Lung (tissue), 16 donors: ENCODE results near the gene CCDC144A. TPM values are rescaled to one million over a fixed set of nuclear protein-coding genes. Genes with fewer than 3 reads are reported as not detected.
"Not testable (repeated sequence)": the region's sequence is repeated elsewhere in the genome, so short reads cannot be mapped to it uniquely, and the experiment has no call there.

Source experiments
- ATAC-seq: fragments of 200-7000 bp; cut with Tn5 transposase; one replicate; pipeline ENCODE4 v1.9.1; 2020; ENCODE audit warnings: moderate number of reproducible peaks; ENCODE audit not compliant: insufficient read depth, low FRiP score
- DNase-seq, 3 donors: peaks; one replicate each; pipeline ENCODE4 v3.0.0-alpha.2; 2013 to 2017
- H3K27ac ChIP-seq, 2 donors: one replicate each; pipeline ENCODE4 v1.5.1; 2013; ENCODE audit warnings: mild to moderate bottlenecking in 2 of 2, moderate library complexity in 2 of 2, control low read depth in 1 of 2, inconsistent platforms in 1 of 2, low read depth in 1 of 2, low read length in 1 of 2
- H3K27me3 ChIP-seq, 3 donors: one replicate each; pipeline ENCODE4 v1.5.1; 2013; ENCODE audit warnings: low read length in 2 of 3; ENCODE audit not compliant: control insufficient read depth in 3 of 3, insufficient read depth in 3 of 3
- H3K36me3 ChIP-seq, 4 donors: one replicate each; pipeline ENCODE4 v1.5.1; 2013; ENCODE audit warnings: low read length in 4 of 4, mild to moderate bottlenecking in 1 of 4, moderate library complexity in 1 of 4; ENCODE audit not compliant: control insufficient read depth in 4 of 4, insufficient read depth in 4 of 4
- H3K4me1 ChIP-seq, 5 donors: one replicate each; pipeline ENCODE4 v1.5.1; 2013; ENCODE audit warnings: low read length in 5 of 5, mild to moderate bottlenecking in 2 of 5, moderate library complexity in 1 of 5; ENCODE audit not compliant: control insufficient read depth in 5 of 5, insufficient read depth in 5 of 5
- H3K4me3 ChIP-seq: one replicate; pipeline ENCODE4 v1.5.1; 2013; ENCODE audit warnings: mild to moderate bottlenecking, control low read depth, moderate library complexity
- H3K9ac ChIP-seq, 2 donors: one replicate each; pipeline ENCODE4 v1.5.1; 2013; ENCODE audit warnings: low read length in 2 of 2, control low read depth in 1 of 2; ENCODE audit not compliant: insufficient read depth in 1 of 2
- H3K9me3 ChIP-seq, 4 donors: one replicate each; pipeline ENCODE4 v1.5.1; 2013; ENCODE audit warnings: low read length in 3 of 4, mild to moderate bottlenecking in 1 of 4, moderate library complexity in 1 of 4; ENCODE audit not compliant: control insufficient read depth in 4 of 4, insufficient read depth in 3 of 4
- whole genome bisulfite sequencing, 2 donors: extraction: QIAGEN DNeasy Blood & Tissue Kit; methylation state at CpG; one replicate each; pipeline ENCODE4 v1.1.7; 2013; 5-methylcytosine and 5-hydroxymethylcytosine counted together
- long read RNA-seq, 5 donors: transcript quantifications; one replicate each; lab custom pipeline, GENCODE V29; 2026
- polyA plus RNA-seq, 2 donors: library from polyadenylated mRNA; stranded (reverse); fragments of 200-250 nt; gene quantifications; one replicate each; pipeline ENCODE4 v1.2.1, GENCODE V29; 2013
- total RNA-seq, 2 donors: library from RNA; depleted of rRNA in 1 of 2; stranded (reverse); fragments of >200 nt in 1 of 2; gene quantifications; one replicate each; pipeline ENCODE4 v1.2.1, GENCODE V29; 2014 to 2021
- TF ChIP-seq, protein P1 (sequence below): IDR thresholded peaks from 2 replicates; pipeline ENCODE4 v1.5.1; 2012; ENCODE audit warnings: mild to moderate bottlenecking; ENCODE audit errors: control extremely low read depth, extremely low read depth
- donor health status: control.
- donor health status: control.
- donor health status: Bipolar disorder and iron deficiency.
- donor health status: healthy.
- donor health status: DM: yes; HTN: yes; CAD: no.

The CCDC144A gene, protein sequence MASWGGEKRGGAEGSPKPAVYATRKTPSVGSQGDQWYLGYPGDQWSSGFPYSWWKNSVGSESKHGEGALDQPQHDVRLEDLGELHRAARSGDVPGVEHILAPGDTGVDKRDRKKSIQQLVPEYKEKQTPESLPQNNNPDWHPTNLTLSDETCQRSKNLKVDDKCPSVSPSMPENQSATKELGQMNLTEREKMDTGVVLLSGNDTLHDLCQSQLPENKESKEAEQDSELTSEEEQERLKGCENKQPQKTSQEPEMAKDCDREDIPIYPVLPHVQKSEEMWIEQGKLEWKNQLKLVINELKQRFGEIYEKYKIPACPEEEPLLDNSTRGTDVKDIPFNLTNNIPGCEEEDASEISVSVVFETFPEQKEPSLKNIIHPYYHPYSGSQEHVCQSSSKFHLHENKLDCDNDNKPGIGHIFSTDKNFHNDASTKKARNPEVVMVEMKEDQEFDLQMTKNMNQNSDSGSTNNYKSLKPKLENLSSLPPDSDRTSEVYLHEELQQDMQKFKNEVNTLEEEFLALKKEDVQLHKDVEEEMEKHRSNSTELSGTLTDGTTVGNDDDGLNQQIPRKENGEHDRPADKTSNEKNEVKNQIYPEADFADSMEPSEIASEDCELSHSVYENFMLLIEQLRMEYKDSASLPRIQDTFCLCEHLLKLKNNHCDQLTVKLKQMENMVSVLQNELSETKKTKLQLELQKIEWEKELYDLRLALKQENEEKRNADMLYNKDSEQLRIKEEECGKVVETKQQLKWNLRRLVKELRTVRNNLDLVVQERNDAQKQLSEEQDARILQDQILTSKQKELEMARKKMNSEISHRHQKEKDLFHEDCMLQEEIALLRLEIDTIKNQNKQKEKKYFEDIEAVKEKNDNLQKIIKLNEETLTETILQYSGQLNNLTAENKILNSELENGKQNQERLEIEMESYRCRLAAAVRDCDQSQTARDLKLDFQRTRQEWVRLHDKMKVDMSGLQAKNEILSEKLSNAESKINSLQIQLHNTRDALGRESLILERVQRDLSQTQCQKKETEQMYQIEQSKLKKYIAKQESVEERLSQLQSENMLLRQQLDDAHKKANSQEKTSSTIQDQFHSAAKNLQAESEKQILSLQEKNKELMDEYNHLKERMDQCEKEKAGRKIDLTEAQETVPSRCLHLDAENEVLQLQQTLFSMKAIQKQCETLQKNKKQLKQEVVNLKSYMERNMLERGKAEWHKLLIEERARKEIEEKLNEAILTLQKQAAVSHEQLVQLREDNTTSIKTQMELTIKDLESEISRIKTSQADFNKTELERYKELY (N-terminal part only)
- 1 to 10 TPM; 1.8 to 6.7 TPM for total RNA-seq
- polyA plus RNA-seq, result 1 to 10 TPM in 1 of 2 donors, under 1 TPM in 1; 0.96 to 1.5 TPM
- long read RNA-seq, donor 1, result 0 reads
- long read RNA-seq, donor 2, result 0 reads
- long read RNA-seq, donor 3, result 0 reads
- long read RNA-seq, donor 4, result 0 reads
- long read RNA-seq, donor 5, result 0 reads

- not testable (repeated sequence) for H3K36me3 ChIP-seq, H3K4me1 ChIP-seq, H3K9ac ChIP-seq, ATAC-seq, DNase-seq, H3K9me3 ChIP-seq, H3K4me3 ChIP-seq, H3K27ac ChIP-seq, H3K27me3 ChIP-seq
- 59 to 68% methylated on average over 22 to 29 of the region's 33 CpGs for WGBS, 2 donors
Measured at GRCh38 chr17:16689731-16690281, at the start of gene CCDC144A. Gene CCDC144A (plus strand): TSS chr17:16690241. CDS start chr17:16690401, 160 bp downstream.

DNA sequence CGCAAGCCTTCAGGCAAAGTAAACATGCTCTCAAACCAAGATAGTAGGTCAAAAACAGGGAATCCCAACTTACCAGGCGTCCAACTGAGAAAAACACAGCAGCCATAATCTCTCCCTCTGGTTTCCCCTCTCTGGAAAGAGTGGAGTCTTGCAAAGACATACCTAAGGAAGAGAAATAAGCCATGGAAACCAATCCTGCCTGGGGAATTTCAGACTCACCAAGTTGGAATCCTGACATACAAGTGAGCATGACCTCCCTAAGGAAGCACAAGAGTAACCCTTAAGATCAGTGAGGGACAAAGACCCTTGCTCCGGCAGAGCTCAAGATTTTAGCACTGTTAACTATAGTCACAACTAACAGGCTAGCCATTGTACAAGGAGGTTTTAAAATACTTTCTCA, 40.5 kb upstream of the CCDC144A start:
- H3K9ac ChIP-seq, result no peak overlapping the region
- H3K4me1 ChIP-seq, result peaks cover 0 to 15% (median 3%) of the 10 kb centered on the region in 5 donors
- no peaks in the 10 kb centered on the region for H3K9me3 ChIP-seq
- H3K36me3 ChIP-seq, result no peaks in the 10 kb centered on the region
- no peak overlapping the region for H3K27ac ChIP-seq
- DNase-seq (no peak), ATAC-seq (no peak)
- H3K4me3 ChIP-seq, result no peak overlapping the region
- TF ChIP-seq, protein P1, sequence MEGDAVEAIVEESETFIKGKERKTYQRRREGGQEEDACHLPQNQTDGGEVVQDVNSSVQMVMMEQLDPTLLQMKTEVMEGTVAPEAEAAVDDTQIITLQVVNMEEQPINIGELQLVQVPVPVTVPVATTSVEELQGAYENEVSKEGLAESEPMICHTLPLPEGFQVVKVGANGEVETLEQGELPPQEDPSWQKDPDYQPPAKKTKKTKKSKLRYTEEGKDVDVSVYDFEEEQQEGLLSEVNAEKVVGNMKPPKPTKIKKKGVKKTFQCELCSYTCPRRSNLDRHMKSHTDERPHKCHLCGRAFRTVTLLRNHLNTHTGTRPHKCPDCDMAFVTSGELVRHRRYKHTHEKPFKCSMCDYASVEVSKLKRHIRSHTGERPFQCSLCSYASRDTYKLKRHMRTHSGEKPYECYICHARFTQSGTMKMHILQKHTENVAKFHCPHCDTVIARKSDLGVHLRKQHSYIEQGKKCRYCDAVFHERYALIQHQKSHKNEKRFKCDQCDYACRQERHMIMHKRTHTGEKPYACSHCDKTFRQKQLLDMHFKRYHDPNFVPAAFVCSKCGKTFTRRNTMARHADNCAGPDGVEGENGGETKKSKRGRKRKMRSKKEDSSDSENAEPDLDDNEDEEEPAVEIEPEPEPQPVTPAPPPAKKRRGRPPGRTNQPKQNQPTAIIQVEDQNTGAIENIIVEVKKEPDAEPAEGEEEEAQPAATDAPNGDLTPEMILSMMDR, result no peak
- WGBS, 2 donors, result 96 to 97% methylated on average over 3 of the region's 3 CpGs
- H3K27me3 ChIP-seq, result no peaks in the 10 kb centered on the region

DNA sequence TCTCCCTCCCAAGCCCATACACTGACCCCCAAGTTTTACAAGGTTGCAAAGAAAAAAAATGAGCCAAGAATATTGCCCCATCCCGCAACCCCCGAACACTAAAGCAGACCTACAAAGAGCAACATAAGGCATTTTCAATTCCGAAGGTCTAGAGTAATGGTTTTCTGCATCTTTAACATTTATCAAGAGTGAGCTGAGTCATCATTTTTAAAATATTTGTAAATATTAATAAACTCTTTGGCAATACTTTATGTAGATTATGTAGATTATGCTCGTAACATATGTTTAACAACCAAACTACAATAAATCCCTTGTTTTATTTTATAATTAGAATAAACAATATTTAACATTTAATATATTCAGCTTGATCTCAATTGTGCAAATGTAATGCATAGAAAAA, 37.8 kb upstream of the CCDC144A start:
- TF ChIP-seq, protein P1, result no peak
- no peaks in the 10 kb centered on the region for H3K9me3 ChIP-seq
- no peak for ATAC-seq
- peak overlapping the region in 1 of 2 donors; percentile 91 for H3K27ac ChIP-seq
- no peak for DNase-seq
- 95% methylated on average over 4 of the region's 4 CpGs for WGBS, 2 donors
- no peak overlapping the region for H3K9ac ChIP-seq
- peaks cover 0 to 5% (median 0%) of the 10 kb centered on the region in 3 donors for H3K27me3 ChIP-seq
- H3K4me1 ChIP-seq, result peaks cover 0 to 12% (median 3%) of the 10 kb centered on the region in 5 donors
- no peaks in the 10 kb centered on the region for H3K36me3 ChIP-seq
- H3K4me3 ChIP-seq, result no peak overlapping the region
